GM19395 (cell line): Measurements from ENCODE around the gene CFAP43.
"Not testable (repeated sequence)": the region's sequence is repeated elsewhere in the genome, so short reads cannot be mapped to it uniquely, and the experiment has no call there.

Experiments
- ATAC-seq: cut with Tn5 transposase; IDR thresholded peaks from one replicate; pipeline ENCODE4 v1.9.1; 2021; ENCODE audit warnings: mild to moderate bottlenecking, moderate library complexity; ENCODE audit not compliant: unreplicated experiment

The CFAP43 gene

DNA sequence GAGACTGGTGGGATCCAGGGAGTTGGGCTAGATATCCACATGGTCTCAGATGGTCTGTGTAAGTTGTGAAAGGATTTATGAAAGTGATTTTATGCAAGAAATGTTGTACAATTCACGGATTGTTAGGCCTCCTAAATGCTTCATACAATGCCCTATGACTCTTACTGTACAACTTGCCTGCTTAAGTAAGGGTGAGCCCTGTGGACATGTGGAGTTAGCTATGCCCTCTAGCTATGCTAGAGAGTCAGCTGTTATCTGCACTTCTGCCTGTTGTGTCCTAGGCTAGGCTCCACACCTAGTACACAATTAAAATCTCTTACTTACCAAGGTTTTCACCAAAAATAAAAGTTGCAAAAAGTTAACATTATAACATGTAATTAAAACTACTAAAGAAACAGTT lies 1.7 kb upstream of the CFAP43 start:
- ATAC-seq, result no peak

DNA sequence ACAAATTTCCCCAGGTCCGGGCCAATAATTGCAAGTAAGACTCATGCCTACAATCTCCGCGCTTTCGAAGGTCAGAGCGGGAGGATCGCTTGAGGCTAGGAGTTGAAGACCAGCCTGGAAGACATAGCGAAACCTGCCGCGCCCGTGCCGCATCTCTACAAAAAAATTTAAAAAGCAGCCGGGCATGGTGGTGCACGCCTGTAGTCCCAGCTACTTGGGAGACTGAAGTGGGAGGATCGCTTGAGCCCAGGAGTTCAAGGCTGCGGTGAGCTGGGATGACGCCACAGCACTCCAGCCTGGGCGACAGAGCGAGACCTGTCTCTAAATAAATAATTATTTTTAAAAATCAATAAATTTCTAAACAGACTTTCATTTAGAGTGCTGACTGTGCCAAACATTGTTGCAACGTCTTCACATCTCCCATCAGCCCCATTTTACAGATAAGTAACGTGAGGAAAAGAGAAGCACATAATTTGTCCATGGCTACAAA lies 494 bp upstream of the CFAP43 start:
- no peak for ATAC-seq

DNA sequence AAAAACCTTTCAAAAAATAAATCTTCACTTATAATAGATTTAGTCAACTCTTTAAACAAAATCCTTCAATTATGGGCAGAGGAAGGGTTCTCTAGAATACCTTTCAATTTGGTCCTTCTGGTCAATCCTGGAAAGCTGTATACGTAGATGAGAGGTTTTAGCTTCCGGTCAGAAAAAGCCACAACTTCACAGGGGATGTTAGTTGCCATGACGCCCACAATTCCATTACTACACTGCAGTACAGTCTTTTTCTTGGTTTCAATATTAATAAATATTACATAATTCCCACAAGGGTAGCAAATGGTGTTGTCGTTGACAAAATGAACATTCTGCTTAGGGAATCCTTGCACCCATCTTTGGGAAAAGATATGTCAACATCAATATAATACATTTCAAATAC lies 1.7 kb downstream of the CFAP43 start:
- ATAC-seq, result no peak

DNA sequence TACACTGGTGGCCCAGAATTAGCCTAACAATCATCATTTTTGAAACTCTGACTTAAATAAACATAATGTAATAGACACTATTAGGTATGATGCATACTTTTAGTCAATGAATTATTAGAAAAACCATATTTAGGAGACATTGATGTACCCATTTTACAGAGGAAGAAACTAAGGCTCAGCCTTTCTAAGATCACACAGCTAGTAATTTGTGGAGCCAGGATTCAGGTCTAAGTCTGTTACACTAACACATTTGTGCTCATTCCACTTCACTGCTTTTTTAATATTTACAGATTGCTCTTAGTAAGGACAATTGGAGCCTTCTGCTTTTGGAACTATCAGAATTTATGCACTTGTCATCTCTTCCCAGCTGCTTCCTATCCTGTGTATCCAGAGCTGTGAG lies 8.9 kb downstream of the CFAP43 start:
- ATAC-seq, result no peak

DNA sequence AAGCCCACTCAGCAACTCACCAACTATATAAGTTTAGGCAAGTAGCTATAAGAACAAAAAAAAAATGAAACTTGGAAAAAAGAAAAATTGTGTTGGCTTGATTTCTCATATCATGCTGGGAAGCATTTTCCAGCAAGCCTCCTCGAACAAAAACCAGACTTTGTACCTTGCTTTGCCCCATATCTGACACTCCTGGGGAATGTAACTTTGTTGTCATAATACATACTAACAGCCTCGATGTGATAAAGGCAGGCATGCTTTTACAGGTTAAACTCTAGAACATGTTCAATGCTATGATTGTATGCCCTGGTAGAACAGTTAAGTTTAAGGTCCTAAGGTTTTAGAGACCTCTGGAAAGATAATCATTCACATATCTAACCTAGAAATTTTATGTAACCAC lies 11.6 kb downstream of the CFAP43 start:
- no peak for ATAC-seq

DNA sequence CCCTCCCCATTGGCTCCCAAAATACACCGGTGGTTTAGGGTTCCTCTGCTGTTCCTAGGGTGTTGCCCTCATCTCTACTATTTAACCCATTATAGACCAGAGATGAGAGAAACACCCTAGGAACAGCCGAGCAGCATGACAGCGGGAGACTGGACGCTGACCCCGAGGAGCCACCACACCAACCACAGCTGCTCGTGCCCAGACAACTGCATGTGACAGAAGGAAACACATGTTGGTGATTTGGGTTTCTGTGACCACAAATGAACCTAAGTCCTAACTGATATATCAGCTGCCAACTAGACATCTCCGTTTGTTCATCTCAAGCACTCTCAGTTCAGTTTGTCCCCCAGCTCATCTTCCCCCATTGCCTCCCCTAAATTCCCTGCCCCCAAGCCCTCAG lies 13.4 kb downstream of the CFAP43 start:
- ATAC-seq, result no peak

DNA sequence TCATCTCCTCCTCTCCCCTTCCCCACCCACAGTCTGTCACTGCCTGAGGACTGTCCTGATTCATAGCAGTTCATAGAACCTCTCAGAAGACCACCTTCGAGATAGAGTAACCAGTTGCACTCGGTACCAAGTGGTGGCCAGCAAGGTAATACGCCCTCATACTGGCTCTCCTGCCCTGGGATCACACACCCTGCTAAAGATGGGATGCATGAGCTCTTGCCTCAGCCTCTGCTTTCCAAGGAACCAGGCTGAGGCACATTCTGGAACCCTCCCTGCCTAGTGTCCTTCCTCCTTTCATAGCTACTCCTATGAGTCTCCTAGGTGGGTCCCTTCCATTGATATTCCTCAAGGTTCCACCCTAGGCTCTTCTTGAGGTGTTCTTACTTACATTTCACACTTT lies 15.5 kb downstream of the CFAP43 start:
- ATAC-seq, result no peak

DNA sequence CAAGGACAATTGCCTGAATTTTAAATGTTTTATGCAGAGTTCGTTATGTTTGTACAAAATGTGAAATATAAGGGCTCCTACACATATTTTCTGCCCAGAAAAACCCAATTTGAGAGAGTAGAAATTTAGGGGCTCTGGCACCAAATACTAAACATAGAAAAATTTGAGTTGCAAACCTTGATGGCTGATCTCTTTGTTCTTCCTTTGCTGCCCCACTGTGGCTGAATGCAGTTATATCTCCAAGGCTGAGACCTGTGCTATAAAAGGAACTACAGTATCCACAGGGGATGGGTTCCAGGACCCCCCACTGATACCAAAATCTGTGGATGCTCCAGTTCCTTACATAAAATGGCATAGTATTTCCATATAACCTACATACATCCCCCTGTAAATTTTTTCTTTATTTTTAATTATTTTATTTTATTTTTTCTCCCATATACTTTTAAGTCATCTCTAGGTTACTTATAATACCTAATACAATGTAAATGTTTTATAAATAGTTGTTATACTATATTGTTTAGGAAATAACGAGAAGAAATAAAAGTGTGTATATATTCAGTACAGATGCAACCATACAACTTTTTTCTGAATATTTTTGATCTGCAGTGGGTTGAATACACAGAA lies 22.5 kb downstream of the CFAP43 start:
- no peak for ATAC-seq

DNA sequence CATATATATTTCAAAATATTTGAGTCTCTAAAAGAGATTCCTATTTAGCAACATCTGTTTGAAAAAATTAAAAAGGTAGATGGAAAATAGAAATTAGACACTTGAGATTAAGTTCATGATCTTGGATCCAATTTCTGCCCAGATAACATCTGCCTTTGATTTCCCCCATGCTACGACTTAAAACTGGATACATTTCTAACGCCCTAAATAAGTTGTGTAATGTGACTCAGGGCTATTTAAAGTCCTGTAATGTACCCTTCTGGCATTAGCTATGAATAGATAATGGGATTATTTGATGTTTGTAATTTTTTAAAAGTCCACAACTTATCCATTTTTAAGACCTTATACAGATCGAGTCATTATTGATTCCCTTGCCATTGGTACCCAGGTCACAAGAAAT lies 23.4 kb downstream of the CFAP43 start:
- ATAC-seq, result no peak

DNA sequence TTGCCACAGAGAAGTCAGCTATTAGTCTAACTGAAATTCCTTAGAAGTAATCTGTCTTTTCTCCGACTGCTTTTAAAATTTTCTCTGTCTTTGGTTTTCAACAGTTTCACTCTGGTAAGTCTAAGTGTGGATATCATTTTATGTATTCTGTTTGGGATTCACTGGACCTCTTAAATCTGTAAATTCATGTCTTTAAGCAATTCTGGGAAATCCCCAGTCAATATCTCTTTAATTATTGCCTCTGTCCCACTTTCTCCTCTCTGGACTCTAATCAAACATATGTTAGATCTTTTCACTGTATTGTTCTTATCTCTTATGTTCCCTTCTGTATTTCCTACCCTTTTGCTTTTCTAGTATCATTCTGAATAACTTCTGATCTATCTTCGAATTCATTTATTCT lies 29.9 kb downstream of the CFAP43 start:
- no peak for ATAC-seq

DNA sequence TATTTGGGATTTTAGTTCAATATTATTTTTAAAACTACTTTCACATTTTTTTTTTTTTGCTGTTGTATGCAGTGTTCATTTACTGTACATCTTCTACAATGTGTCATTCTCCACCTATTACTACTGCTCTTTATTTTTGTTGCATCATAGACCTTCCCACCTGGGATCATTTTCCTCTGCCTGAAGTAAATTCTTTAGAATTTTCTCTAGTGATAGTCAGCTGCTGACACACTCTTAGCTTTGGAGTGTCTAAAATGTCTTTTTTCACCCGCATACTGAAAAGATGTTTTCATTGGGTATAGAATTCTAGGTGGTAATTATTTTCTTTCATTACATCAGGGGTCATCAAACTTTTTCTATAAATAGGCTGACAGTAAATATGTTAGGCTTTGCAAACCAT lies 30.5 kb downstream of the CFAP43 start:
- ATAC-seq, result no peak

DNA sequence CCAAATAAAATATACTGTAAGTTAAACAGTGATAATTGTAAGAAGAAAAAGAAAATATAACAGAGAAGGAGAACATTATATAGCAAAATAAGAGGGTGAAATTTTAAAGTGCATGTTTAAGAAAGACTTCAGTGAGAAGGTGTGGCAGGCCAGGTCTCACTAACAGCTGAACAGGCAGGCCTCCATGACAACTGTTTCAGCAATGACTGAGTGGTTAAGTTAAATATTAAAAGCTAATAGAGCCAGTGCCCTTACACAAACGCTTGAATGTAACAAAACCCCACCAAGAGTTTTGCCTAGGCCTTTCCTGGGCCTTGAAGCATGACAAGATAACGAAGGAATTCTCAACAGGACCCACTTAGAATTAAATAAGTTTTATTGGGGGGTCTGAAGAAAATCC lies 32.6 kb downstream of the CFAP43 start:
- no peak for ATAC-seq

DNA sequence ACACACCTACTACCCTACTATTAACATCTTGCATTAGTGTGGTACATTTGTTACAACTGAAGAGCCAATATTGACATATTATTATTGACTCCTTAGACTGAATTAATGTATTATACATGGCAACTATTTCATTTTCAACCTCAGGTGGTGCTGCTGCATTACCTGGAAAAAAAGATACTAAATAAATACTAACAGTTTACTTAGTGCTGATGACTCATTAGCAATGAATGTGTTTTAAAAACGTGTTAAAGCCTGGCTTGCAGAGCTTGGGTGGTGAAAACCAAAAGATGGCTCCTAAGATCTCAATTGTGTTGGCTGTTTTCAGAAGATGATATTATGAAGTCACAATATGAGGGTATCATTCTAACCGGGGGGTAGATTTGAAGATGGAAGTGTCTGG lies 34.8 kb downstream of the CFAP43 start:
- no peak for ATAC-seq

DNA sequence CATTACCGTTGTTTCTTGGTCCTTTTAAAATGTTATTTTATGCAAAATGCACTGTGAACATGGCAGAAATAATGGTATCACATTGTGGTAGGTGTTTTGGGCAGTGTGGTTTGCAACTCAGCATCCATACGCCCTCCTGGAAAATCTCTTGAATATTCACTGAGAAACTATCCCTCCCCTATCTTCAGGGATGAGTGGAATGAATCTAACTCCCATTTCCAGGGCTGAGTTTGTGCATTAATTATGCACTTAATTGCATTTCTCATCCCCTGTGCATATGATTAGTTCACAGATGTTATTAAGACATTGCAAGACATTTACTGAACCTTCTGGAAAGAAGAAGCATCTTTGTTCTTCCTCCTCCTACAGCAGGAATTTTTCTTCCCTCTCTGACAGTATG lies 36.5 kb downstream of the CFAP43 start:
- ATAC-seq, result no peak

DNA sequence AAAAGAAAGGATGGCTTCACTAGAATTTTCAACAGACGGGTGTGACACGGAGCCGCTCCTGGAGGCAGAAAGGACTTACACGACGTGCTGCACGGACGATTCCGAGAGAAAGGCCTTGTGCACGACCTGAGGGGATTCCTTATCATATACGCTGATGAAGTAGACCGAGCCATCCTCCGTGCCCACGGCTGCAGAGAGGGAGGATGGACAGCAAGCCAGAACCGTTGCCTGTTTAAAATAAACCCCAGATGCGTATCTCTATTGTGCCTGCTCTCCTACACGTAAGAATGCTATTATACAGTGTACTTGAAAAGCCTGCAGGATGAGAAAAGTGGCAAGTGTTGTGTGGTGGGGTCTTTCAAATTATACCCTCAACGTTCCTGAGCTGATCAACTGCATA lies 38.4 kb downstream of the CFAP43 start:
- no peak for ATAC-seq

DNA sequence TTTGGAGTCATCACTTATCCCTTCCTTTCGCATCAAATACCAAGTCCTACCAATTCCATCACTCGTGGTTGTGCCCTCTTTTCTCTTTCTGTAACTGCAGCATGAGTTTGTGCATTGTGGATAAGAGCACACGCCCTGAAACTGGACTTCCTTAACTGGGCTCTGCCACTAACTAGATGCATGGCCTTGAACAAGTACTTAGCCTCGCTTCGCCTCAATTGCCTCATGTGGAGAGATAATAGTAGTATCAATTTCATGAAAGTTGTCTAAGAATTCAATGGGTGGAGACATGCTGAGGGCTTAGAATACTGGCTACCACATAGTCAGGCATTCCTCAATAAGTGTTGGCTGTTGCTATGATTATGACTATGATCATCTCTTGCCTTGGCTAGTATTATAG lies 41.5 kb downstream of the CFAP43 start:
- ATAC-seq, result no peak

DNA sequence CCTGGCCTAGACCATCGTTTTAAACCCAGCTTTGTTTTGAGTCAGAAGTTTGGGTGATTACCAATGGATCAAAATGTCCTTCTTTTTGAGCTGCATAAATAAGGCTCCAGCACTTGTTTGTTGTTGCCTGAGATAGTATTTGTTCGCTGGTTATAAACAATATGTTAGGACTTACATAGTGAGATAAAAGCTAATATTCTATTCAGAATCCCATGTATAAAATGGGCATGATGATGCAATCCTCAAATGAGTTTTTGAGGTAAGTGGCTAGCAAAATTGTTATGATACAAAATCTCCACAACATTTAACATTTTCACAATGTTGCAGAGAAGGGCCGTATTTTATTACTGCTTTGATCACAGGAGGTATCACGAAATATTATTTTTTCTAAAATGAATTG lies 48.5 kb downstream of the CFAP43 start:
- no peak for ATAC-seq

DNA sequence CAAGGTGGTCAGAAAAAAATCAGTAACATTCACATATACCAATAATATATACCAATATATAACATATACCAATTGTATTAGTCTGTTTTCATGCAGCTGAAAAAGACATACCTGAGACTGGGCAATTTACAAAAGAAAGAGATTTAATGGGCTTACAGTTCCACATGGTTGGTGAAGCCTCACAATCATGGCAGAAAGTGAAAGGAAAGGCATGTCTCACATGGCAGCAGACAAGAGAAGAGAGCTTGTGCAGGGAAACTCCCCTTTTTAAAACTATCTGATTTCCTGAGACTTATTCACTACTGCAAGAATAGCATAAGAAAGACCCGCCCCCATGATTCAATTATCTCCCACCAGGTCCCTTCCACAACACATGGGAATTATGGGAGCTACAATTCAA lies 58.0 kb downstream of the CFAP43 start:
- ATAC-seq, result not testable (repeated sequence)

DNA sequence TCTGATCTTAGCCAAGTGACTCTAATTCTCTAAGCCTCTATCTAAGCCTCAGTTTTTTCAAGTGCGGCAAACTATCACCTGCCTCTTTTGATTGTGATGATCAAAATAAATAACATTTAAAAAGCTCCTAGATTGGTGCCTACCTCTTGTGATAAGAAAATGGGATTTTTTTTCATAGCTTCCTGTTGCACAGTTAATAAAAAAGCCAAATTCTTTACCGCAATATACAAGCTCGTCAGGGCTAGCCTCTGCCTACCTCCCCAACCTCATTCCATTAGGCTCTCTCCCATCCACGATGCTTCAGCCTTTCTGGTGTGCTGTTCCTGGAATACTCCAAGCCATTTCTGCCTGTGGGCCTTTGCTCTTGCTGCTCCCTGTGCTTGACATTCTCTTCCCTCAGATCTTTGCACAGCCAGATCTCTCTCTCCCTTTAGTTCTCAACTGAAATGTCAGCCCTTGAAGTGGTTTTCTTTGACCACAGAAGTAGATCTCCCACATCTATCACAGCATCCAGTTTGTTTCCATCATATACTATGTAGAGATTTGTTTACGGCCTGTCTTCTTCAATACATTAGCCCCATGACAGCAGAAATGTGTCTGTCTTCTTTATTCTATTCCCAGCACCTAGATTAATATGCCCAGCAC lies 61.4 kb downstream of the CFAP43 start:
- ATAC-seq, result no peak

DNA sequence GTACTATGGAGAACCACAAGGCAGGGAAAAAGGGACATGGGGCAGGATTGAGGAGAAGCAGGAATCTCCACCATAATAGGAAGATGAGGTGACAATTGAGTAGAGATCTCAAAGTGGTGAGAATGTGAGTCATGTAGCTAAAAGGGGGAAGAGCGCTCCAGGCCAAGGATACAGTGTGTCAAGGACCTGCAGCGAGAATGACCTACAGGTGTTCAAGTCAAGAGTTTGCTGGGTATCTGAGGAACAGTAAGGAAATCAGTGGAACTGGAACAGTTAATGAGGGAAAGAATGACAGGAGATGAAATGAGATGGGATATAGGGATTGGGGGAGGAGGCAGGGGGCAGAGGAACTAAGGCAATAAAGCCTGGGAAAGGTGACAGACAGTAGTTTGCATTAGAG lies 76.6 kb downstream of the CFAP43 start:
- no peak for ATAC-seq

DNA sequence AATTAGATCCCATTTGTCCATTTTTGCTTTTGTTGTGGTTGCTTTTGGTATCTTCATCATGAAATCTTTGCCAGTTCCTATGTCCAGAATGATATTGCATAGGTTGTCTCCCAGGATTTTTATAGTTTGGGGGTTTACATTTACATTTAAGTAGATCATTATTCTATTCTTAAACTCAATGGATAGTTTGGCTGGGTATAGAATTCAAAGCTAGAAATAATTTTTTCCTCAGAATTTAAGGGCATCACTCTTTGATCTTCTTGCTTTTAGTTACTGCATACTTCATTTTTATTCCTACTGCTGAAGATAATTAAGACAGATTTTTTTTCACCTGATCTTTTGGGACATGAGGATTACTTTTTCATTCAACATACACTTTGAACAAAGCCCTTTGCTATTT lies 80.4 kb downstream of the CFAP43 start:
- ATAC-seq, result no peak

DNA sequence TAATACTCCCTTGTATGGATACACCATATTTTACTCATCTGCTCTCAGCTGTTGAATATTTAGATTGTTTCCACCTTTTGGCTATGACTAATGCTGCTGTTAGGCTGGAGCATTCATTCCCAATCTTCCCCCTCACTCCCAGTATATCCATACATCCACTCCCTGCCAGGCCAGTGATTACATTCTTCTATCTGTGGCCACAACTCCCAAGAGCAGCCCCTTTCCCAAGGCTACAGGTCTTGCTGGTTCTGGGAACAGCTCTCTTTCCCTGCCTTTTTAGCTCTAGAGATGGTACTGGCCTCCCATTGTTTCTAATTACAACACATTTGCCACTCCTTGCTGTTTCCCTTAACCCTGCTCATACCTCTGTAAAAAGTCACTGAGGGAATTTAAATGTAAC lies 82.0 kb downstream of the CFAP43 start:
- no peak for ATAC-seq

DNA sequence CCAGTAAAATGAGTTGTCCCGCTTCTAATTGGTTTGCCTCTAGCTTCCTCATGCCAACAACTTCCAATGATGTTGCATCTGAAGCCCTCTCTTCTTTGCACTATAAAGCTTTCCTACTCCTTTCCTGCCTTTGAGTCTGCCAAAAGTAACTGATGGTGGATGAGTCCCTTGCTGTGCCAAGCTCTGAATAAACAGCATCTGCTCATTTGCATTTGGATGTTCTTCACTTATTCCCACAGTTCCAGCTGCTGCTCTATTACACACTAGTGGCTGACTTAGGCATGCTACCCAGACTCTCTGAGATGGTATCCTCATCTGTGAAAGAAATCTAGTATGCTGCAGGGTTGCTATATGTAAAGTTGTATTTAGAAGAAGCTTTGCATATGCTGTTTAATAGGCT lies 85.3 kb downstream of the CFAP43 start:
- no peak for ATAC-seq
